ENCODE results near the gene GSTK1. TPM values are rescaled to one million over a fixed set of nuclear protein-coding genes. Genes with fewer than 3 reads are reported as not detected.

GSTK1 gene
- total RNA-seq, 6 donors from 2014 or later: 140 to 194 (median 158) TPM

DNA sequence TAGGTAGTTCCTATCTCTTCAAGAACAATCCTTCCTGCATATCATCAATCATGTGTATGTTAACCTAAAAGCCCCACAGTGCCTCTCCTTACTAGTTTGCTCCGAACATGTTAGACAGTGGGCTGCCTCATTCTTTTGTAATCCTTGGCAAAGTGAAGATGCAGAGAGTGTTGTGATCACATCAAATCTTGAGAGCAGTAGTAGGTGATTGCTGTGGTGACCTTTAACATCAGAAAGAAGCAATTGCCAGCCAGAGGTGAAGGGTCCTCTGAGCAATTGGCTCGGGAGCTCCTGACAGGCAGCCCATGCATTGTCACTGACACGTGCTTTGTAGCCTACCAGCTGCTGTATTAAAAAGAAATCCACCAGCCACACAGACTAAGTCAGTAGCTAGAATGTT lies 19.6 kb upstream of the GSTK1 start:
- no peaks in the 10 kb centered on the region for H3K9me3 ChIP-seq
- no peak for ATAC-seq (ENCODE audit: low FRiP score in 2 of 2)
- H3K36me3 ChIP-seq: no peaks in the 10 kb centered on the region
- no peaks in the 10 kb centered on the region for H3K27me3 ChIP-seq
- H3K4me3 ChIP-seq: no peak overlapping the region
- TF ChIP-seq, protein P1, sequence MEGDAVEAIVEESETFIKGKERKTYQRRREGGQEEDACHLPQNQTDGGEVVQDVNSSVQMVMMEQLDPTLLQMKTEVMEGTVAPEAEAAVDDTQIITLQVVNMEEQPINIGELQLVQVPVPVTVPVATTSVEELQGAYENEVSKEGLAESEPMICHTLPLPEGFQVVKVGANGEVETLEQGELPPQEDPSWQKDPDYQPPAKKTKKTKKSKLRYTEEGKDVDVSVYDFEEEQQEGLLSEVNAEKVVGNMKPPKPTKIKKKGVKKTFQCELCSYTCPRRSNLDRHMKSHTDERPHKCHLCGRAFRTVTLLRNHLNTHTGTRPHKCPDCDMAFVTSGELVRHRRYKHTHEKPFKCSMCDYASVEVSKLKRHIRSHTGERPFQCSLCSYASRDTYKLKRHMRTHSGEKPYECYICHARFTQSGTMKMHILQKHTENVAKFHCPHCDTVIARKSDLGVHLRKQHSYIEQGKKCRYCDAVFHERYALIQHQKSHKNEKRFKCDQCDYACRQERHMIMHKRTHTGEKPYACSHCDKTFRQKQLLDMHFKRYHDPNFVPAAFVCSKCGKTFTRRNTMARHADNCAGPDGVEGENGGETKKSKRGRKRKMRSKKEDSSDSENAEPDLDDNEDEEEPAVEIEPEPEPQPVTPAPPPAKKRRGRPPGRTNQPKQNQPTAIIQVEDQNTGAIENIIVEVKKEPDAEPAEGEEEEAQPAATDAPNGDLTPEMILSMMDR (IDR thresholded peaks at IDR 0.05): no peak
- no peak for TF ChIP-seq POLR2AphosphoS5 (IDR thresholded peaks at IDR 0.05)
- 71 to 77% methylated on average over 3 of the region's 3 CpGs for WGBS, 2 donors
- peaks cover 0 to 18% (median 8%) of the 10 kb centered on the region in 4 donors for H3K4me1 ChIP-seq
- no peak overlapping the region for H3K27ac ChIP-seq
- DNase-seq: no peak

DNA sequence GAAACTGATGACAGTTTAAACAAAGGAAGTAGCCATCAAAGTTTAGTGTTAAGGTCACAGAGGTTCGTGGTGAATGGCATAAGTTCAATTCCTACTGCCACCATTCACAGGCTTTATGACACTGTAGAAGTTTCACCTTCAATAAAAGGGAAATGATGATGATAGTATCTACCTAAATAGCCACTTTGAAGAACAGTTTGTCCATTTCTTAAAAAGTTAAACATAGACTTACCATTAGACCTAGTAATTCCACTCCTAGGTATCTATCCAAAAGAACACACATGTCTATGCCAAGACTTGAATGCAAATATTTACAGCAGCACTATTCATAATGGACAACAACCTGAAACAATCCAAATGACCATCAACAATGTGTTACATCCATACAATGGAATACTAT lies 18.9 kb upstream of the GSTK1 start:
- no peak for TF ChIP-seq POLR2AphosphoS5 (IDR thresholded peaks at IDR 0.05)
- no peak for TF ChIP-seq POLR2A (IDR thresholded peaks at IDR 0.05)
- TF ChIP-seq, protein P1 (IDR thresholded peaks at IDR 0.05): no peak
- 27 to 35% methylated on average over 1 of the region's 1 CpG for WGBS, 2 donors
- no peaks in the 10 kb centered on the region for H3K27me3 ChIP-seq
- DNase-seq: no peak
- peaks cover 0 to 18% (median 8%) of the 10 kb centered on the region in 4 donors for H3K4me1 ChIP-seq
- no peak for ATAC-seq (ENCODE audit: low FRiP score in 2 of 2)
- no peak overlapping the region for H3K4me3 ChIP-seq
- H3K27ac ChIP-seq: no peak overlapping the region
- no peaks in the 10 kb centered on the region for H3K36me3 ChIP-seq
- no peaks in the 10 kb centered on the region for H3K9me3 ChIP-seq

DNA sequence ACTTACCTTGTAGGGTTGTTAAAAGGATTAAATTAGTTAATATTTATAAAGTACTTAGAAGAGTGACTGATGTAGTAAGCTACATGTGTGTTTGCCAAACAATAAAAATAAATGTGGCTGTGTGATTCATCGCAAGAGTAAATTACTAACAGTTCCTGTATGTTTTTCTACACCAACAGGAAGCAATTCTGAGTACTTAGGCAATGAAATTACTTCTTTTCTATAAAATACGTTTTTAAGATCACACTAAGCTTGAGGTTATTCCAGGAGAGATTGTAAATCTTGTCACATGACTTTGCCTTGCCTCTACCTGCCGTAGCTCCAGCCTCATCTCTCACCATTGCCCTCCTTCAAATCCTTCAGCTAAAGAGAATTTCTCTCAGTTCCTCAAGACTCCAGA lies 18.1 kb upstream of the GSTK1 start:
- H3K27ac ChIP-seq: no peak overlapping the region
- H3K27me3 ChIP-seq: no peaks in the 10 kb centered on the region
- no peaks in the 10 kb centered on the region for H3K9me3 ChIP-seq
- TF ChIP-seq POLR2AphosphoS5 (IDR thresholded peaks at IDR 0.05) (no peak), EP300 (IDR thresholded peaks at IDR 0.05) (no peak), POLR2A (IDR thresholded peaks at IDR 0.05) (no peak)
- TF ChIP-seq, protein P1 (IDR thresholded peaks at IDR 0.05): no peak
- ATAC-seq (ENCODE audit: low FRiP score in 2 of 2) (no peak), DNase-seq (no peak)
- H3K4me3 ChIP-seq: no peak overlapping the region
- H3K4me1 ChIP-seq: peaks cover 0 to 18% (median 7%) of the 10 kb centered on the region in 4 donors
- WGBS, 2 donors: 38 to 42% methylated on average over 3 of the region's 3 CpGs
- no peaks in the 10 kb centered on the region for H3K36me3 ChIP-seq

DNA sequence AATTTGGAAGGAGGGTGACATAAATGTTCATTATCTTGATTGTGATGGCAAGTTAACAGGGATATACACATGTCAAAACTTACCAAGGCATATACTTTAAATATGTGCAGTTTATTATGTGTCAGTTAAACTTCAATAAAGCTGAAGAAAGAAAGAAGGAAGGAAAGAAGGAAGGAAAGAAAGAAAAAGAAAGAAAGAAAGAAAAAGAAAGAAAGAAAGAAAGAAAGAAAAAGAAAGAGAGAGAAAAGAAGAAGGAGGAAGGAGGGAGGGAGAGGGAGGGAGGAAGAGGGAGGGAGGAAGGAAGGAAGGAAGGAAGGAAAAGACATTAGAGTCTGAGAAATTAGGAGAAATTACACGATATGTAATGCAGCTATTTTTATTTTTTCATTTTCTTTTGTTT lies 15.9 kb upstream of the GSTK1 start:
- ATAC-seq (ENCODE audit: low FRiP score in 2 of 2) (no peak), DNase-seq (no peak)
- no peaks in the 10 kb centered on the region for H3K36me3 ChIP-seq
- TF ChIP-seq POLR2AphosphoS5 (IDR thresholded peaks at IDR 0.05) (no peak), POLR2A (IDR thresholded peaks at IDR 0.05) (no peak), EP300 (IDR thresholded peaks at IDR 0.05) (no peak)
- TF ChIP-seq, protein P1 (IDR thresholded peaks at IDR 0.05): no peak
- no peaks in the 10 kb centered on the region for H3K9me3 ChIP-seq
- H3K27ac ChIP-seq: no peak overlapping the region
- no peaks in the 10 kb centered on the region for H3K27me3 ChIP-seq
- peaks cover 0 to 10% (median 3%) of the 10 kb centered on the region in 4 donors for H3K4me1 ChIP-seq
- 39 to 53% methylated on average over 1 of the region's 1 CpG for WGBS, 2 donors
- H3K4me3 ChIP-seq: no peak overlapping the region

DNA sequence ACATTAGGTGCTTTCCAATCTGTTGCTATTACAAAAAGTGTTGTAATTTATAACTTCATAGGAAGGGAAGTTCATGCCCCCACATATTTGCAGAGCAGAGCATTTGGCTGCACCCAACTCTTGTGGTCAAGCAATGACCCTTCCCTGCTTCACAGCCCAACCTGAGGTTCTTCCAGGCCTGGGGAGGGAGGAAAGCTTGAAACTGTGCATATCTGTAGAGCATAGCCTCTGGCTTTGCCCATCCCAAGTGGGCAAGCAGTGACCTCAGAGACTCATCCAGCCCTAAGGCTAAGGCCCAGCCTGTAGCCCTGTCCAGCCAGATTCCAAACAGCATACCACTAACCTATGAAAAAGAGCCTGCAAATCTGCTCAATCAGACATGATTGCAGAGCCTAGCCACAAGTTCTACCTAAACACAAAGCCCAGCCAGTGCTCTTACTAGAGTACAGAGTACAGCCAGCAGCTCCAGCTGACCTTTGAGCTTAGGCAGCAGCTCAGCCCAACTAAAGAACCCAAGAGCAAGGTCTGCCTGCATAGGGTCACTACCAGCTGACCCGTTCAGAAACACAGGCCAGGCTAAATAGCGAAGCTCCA lies 14.4 kb upstream of the GSTK1 start:
- Histone ChIP-seq H3K9me3 (no peaks in the 10 kb centered on the region), H3K27ac (no peak overlapping the region), H3K4me1 (peaks cover 0 to 10% (median 3%) of the 10 kb centered on the region in 4 donors), H3K27me3 (no peaks in the 10 kb centered on the region), H3K36me3 (no peaks in the 10 kb centered on the region), H3K4me3 (no peak overlapping the region)
- DNase-seq (no peak), ATAC-seq (ENCODE audit: low FRiP score in 2 of 2) (no peak)
- WGBS, 2 donors: 92 to 97% methylated on average over 2 of the region's 2 CpGs
- TF ChIP-seq, protein P1 (IDR thresholded peaks at IDR 0.05): no peak
- TF ChIP-seq POLR2A (IDR thresholded peaks at IDR 0.05): no peak
- no peak for TF ChIP-seq POLR2AphosphoS5 (IDR thresholded peaks at IDR 0.05)
- no peak for TF ChIP-seq EP300 (IDR thresholded peaks at IDR 0.05)
